Fibroblast of skin of left quadriceps (primary cell): ENCODE results near the gene ADNP.
"Not testable (repeated sequence)": the region's sequence is repeated elsewhere in the genome, so short reads cannot be mapped to it uniquely, and the experiment has no call there.

Experiments used
- DNase-seq, 2 experiments: peaks; one replicate each; pipeline ENCODE4 v3.0.0-alpha.2; 2013; ENCODE audit warnings: low read depth in 2 of 2

ADNP gene

DNA sequence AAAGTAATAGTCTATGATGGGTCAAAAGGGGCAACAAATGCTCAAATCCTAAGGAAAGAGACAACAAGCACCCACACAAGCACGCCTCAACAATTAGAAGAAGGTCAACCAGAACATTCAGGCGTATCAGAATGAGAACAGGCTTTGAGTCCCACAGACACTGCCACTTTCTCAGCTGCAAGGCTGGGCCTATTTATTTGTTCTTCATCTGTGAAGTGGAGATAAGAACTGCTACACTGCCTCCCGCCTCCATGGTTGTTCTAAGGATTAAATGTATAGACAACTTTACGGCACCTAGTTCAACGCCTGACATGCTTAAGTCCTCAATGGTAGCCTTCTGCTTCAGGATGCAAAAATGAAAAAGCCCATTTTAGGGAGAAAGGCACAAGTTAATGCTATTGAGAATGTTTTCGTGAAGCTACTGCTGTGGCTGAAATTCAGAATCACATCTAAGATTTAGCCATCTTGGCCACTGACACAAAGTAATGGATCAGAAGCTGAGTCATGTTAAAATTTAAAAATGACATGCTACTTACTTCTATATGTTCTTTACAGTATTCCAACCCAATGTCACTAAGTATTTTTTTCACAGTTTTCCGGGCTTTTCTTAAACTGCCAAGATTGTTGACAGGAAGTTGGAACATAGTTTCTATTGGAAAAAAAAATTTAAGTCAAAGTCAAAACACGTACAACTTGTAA, 27.7 kb downstream of the ADNP start:
- no peak for DNase-seq

DNA sequence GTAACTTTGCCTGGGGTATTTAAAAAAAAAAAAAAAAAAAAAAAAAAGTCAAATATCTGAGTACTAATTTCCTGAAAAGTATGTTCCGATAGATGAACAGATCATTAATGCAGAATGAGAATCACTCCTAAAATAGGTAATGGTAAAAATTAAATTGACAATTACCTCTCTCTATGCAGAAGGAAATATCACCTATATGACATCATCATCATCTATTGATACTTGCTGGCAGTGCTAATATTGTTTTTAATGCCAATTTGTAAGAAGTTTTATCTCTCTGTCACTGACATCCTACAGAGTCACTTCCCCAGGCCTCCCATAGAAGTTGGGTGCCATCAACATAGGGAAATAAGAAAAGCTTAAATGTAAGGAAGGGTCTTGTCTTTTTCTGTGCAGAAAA, 29.9 kb downstream of the ADNP start:
- no peak for DNase-seq

DNA sequence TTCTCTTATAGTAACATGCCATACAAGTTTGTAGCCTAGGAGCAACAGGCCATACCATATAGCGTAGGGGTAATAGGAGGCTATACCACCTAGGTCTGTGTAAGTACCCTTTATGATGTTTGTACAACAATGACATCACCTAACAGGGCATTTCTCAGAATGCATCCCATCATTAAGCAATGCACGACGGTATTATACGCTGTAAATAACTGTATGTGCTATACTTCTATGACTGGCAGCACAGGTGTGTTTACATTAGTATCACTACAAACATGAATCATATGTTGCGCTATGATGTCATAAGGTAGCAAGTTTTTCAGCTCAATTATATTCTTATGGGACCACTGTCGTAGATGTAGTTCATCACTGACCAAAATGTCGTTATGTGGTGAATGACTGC, 31.0 kb downstream of the ADNP start:
- no peak for DNase-seq

DNA sequence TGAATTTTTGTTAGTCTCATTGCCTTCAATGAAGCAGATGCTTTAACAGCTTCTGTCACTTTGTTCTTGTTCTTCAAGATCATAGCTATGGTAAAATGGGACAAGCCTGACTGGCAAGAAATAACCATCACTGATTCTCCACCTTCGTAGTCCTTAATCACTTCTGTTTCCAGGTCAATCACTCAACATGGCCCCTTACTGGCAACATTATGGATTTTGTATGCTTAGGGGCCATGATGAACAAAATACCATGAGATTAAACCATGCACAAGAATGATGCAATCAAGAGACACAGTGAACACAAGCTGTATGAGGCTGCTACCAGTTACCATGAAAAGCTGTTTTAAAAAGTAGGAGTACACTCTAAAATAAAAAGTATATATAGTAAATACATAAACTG, 32.8 kb downstream of the ADNP start:
- DNase-seq = no peak

DNA sequence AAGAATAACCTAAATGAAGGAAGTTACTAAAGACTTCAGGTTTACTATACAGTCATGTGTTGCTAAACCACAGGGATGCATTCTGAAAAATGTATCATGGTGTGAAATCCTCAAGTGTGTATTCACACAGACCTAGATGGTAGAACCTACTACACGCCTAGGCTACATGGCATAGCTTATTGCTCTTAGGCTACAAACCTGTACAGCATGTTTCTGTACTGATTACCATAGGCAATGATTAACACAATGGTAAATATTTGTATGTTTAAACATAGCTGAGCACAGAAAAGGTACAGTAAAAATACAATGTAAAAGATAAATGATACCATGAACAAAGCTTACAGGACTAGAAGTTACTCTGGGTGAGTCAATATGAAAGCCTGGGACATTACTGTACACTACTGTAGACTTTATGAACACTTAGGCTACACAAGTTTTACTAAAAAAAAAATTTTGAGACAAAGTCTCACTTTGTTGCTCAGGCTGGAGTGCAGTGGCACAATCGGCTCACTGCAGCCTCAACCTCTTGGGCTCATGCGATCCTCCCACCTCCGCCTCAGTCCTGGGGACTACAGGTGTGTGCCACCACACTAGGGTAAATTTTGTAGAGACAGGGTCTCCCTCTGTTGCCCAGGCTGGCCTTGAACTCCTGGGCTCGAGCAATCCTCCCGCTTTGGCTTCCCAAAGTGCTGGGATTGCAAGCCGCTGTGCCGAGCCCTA, 36.0 kb downstream of the ADNP start:
- DNase-seq = no peak

DNA sequence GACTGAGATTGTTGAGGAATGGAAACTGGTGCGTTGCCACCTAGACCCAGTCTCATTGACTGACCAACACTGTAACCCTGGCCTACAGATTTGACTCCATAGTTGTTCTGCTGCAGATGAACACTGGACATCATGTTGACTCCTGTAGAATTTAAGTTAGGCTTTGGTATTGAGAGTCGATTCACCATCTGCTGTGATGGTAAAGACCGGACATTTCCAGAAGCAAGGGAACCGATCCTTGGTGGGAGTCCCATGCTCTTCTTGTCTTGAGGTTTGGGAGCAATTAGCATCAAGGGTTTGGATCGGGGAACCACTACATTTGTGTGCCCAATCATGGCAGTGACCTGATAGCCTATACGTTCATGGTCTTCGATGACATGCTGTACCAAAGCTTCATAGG, 37.6 kb downstream of the ADNP start:
- DNase-seq = no peak

DNA sequence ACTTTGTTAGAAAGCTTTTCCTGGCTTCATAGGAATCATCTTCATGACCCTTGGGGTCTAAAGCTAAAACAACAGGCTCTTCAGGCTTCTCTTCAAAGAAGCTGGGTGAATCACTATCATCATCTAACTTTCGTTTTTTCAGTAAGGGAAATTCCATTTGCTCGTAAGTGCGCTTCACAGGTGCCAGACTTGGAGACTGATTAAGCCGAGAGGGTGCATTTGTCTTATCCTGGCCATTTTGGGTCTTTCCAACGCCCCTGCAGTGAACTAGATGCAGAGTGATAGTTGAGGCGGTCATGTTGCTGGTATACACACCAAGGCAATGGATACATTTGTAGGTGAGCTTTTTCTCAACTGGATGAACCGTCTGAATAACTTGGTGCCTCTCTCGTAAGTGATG, 38.8 kb downstream of the ADNP start:
- DNase-seq = no peak

DNA sequence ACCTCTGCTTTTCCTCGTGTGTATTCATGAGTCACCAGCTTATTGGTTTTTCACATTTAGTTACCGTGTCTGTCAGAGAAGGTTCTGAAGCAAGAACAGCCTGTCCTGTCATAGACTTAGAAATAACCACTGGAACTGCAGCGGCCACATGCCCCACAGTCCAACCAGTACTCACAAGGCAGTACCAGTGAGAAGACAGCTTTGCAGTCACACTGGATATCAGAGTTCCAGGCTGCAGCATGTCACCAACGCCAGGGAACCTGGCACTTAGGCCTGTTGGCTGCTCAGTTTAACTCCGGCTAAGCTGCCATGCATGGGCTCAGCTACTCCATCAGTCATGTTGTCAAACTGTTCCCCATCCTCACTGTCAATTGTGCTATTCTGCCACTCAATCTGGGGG, 40.1 kb downstream of the ADNP start:
- DNase-seq = no peak

DNA sequence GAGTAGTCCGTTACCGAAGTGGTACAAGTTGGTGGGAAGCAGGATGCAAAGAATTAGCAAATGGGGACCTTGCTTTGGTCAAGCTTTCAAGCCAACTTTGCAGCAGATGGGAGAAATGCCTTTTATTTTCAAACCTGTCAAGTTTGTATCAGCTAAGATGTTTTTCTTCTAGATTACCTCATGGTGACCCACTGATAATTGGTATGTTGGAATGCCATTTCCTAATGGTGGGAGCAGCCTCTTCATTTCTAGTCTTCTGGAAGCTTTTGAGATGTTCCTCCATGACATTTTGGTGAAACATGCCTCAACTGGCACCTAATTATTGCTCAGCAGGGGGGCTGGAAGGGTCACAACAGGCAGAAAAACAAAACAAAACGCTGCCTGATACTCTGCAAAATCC, 43.7 kb downstream of the ADNP start:
- DNase-seq = no peak

DNA sequence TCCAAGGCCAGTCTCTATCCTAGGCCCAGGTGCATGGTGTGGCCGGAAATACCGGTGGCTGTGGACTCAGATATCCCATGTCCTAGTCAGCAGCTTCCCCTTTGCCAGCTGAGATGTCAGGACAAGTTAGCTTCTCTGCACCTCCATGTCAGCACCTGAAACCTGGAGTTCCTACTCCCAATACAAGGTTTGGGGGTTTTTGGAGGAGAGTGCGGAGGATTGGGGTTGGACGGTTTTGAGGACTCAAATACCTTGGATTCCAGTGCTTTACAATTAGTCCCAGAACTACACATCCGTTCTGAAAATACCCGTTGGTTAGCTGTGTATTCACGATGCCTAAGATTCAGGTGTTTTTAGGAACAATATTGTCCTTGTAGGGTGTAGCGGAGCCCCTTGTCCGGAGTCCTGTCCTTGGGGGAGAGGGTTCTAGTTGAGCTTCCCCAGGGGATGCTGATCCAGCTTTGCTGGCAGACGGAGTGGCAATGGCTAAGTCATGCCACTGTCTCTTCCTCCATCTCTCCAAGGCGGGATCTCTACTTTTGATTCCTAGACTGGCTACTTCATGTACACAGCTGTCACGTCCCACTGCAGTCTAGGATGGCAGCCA, 45.0 kb downstream of the ADNP start:
- no peak for DNase-seq

DNA sequence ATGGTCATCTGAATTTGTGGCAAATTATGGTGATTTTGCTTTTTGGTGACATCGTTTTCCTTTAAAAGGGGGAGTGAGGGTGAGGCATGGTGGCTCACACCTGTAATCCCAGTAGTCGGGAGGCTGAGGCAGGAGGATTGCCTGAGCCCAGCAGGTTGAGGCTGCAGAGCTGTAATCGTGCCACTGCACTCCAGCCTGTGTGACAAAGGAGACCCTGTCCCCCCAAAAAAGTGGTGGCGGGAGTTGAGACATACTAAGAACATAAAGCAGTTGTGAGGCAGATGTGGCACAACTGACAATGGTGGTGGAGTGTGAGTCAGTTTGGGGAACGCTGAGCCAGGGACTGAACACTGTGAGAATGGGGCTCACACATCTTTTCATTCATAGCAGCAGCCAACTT, 45.5 kb downstream of the ADNP start:
- DNase-seq = no peak

DNA sequence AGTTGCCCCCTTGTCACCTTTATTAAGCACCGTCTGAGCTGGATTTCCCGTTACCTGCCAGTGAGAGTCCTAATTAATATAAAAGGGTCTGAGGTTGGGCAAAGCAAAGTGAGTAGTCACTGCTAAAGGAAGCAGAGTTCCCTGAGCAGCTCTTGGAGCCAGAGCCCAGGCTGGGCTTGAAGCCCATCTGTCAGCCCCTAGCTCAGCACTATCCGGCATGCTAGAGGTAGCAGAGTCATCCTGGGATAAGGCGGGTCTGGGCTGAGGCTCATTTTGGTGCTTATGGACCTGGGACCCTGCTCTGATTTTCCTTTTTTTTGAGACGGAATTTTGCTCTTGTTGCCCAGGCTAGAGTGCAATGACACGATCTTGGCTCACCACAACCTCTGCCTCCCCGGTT, 46.2 kb downstream of the ADNP start:
- DNase-seq = no peak

DNA sequence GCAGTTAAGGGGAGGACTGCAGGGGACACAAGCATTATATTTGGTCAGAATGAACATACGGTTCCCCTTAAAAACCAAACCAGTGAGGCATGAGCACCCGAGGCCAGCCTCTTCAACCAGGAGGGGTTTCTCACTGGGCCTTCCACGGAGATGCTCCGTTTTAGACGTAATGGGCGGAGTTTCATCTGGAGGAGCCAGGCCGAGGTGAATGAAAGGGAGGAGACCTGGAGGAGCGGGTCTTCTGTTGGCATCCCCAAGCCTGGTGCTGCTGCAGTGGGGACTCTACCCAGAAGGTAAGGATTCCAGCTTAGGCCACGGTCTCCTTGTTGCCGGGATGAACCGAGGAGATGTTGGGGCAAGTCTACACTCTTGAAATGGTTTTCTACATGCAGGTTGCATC, 47.4 kb downstream of the ADNP start:
- DNase-seq = no peak

DNA sequence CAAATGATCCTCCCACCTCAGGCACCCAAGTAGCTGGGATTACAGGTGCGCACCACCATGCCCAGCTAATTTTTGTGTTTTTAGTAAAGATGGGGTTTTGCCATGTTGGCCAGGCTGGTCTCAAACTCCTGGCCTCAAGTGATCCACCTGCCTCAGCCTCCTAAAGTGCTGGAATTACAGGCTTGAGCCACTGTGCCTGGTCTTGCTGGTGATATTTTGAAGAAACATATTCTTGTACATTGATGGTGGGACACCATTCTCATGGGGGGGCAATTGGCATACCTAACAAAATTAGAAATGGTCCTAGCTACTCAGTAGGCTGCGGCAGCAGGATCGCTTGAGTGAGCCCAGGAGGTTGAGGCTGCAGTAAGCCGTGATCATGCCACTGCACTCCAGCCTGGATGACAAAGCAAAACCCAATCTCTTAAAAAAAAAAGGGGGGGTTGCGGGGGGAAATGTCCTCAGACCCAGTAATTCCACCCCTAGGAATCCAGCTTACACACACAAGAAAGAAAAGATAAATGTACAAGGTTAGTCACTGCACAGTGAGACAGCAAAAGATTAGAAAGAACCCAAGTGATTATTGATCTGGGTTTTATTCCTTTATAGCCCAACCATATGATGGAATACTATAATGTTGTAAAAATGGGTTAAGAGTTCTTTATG, 49.3 kb downstream of the ADNP start:
- DNase-seq = not testable (repeated sequence)

DNA sequence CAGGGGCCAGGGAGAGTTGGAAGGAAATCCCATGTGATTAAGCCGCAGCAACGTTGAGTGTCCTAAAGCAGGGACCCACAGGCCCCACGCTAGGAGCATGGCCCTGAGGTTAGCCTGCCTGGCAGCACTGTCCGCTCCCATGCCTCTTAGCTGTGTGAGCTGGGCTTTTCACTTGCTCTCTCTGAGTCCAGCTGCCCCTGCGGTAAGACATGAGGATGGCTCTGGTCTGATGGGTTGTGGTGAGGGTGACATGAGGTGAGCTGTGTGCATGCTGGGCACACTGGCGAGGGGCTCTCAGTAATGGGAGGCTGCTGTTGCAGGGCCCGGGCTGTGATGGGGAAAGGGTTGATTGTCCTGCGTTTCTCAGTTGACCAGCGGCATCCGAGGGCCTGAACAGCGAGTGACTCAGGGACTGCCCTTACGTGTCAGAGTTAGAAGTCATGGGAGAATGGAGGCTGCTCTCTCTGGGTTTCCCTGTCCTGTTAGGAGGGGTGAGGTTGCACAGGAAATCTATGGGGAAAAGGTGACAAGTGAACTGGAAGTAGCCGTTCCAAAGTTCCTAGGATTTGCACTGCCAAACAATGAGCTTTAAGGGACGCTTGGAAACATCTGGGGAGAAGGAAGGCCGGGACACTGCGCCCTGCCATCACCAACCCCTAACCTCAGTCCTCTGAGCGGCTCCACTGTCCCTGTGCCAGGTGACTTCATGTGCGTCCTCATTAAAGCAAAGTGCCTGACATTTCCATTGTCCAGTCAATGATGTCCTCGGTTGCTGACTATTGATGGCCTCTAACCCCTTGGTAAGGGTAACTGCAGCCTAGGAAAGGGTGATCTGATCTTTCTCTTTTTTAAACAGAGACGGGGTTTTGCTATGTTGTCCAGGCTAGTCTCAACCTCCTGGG, 51.3 kb downstream of the ADNP start:
- DNase-seq = no peak

DNA sequence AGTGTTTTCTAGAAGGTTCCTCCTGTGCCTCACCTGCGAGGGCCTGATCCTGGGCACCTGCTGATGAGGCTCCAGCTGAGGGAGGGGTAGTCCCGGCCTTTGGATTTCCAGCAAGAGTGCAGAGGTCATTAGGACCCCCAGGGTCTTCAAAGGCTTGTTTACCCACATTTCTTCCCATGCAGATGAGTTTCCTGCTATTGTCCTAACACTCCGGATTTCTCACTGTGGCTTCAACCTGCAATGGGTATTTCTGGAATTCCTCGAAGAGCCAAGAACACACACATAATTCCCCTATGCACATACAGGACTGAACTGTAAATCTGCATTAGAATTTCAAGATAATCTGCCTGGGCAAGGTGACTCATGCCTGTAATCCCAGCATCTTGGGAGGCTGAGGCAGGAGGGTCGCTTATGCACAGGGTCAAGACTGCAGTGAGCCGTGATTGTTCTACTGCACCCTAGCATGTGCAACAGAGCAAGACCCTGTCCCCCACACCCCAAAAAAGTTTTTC, 53.9 kb downstream of the ADNP start:
- DNase-seq = no peak

DNA sequence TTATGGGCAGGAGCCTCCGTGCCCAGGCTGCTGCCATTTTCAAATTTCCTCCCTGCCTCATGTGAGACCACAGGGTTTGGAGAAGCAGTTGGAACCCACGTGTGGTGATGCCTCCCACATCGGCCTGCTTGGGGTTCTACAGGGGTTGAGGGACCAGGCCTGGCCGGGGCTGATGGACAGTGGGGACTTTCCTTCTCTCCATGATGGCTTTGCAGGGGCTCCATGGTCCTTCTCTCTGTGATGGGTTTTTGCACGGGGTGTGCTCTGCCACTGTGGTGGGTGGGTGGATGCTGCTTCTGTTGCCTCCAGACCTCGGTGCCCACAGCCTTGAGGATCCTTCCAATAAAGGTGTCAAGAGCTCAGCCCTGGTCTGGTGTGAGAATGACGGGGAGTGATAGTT, 54.4 kb downstream of the ADNP start:
- DNase-seq = no peak

DNA sequence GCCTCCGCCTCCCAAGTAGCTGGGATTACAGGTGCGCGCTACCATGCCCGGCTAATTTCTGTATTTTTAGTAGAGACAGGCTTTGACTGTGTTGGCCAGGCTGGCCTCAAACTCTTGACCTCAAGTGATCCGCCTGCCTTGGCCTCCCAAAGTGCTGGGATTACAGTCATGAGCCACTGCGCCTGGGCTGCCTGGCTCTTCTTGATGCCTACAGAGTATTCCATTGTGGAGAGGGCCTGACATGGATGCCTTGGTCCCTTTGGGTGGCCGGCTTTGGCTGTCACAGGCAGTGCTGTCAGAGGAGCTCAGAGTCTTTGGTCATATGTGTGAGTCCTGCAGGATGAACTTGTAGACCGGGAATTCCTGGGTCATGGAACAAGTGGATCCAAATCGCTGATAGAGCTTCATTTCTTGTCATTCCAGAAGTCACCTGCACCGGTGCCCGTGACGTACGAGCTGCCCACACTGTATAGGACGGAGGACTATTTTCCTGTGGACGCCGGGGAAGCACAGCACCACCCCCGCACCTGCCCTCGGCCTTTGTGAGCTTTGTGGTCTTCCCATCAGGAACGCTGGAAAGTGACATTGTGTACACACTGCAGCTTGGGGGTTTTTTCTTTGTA, 55.1 kb downstream of the ADNP start:
- DNase-seq = no peak

DNA sequence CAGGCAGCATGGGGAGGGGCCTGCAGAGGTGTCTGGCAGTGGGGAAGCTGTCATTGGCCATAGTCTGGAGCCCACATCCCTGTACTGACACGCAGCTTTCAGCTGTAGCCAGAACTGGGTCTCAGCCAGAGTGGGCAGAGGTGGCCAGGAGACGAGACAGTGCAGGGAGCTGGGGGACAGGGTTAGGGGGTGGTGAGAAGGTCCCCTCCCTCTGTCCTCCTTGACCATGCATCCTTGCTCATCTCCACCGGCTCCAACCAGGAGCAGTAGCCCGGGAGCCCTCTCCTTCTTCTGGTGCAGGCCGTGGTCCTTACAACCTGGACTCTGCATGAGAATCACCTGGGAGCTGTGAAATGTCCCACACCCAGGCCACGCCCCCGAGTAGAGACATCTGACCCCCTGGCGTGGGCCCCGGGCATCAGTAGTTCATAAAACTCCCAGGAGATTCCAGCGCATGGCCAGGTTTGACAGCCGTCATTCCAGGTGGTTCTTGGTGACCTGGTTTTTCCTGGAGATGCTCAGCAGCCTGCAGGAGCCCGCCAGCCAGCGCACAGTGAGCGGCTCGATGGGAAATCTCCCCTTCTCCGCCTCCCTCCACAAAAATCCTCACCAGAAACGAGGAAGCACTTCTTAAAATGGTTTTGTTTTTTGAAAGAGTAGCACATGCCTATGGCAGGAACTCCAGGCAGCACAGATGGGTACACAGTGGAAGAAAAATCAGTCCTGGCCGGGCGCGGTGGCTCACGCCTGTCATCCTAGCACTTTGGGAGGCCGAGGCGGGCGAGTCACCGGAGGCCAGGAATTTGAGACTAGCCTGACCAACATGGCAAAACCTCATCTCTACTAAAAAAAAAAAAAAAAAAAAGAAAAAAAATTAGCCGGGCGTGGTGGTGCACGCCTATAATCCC, 56.2 kb downstream of the ADNP start:
- DNase-seq = no peak
